OCI-LY7 (cell line): Measurements from ENCODE around the gene G6PD.
"Not testable (repeated sequence)": the region's sequence is repeated elsewhere in the genome, so short reads cannot be mapped to it uniquely, and the experiment has no call there.

Source experiments
- CTCF ChIP-seq: fragments of 200-600 bp; sonication (generic); conservative IDR thresholded peaks from 2 replicates; pipeline ENCODE4 v1.5.1; 2014; ENCODE audit warnings: mild to moderate bottlenecking, antibody characterized with exemption, low read length, moderate library complexity, mixed read lengths
- EZH2phosphoT487 ChIP-seq: fragments of 200-600 bp; sonication (generic); IDR thresholded peaks from 2 replicates; pipeline ENCODE4 v1.6.1; 2018; ENCODE audit warnings: low read depth, borderline replicate concordance, mild to moderate bottlenecking, mixed run types, antibody characterized with exemption, low read length, moderate library complexity, mixed read lengths

DNA sequence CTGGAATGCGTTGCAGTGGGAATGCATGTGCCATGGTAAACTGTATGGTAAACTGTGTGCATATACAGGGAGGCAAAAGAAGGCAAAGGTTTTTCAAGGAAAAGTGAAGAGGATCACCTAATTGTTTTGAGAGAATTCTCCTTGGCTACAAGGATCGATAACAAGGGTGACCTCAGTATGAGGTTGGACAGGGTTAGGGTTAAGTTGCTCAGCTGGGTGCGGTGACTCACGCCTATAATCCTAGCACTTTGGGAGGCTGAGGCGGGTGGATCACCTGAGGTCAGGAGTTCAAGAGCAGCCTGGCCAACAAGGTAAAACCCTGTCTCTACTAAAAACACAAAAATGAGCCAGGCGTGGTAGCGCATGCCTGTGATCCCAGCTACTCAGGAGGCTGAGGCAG lies 45.2 kb downstream of the G6PD start:
- not testable (repeated sequence) for TF ChIP-seq CTCF, EZH2phosphoT487
